Activated CD8-positive, alpha-beta T cell treated with anti-CD3 and anti-CD28 coated beads, Interleukin-2, amount 10 ng/mL, durations not matched to agents 7 days and 5 days (primary cell): ENCODE measurements around the gene RANBP10. TPM values are rescaled to one million over a fixed set of nuclear protein-coding genes. Genes with fewer than 3 reads are reported as not detected.

Source experiments
- ATAC-seq: fragments of 150-1000 bp; cut with Tn5 transposase; one replicate; pipeline ENCODE4 v1.10.0; 2021; ENCODE audit warnings: moderate library complexity
- CTCF ChIA-PET: fragments of 350-600 bp; sonication (Branson Sonifier 250); formaldehyde crosslinking; loops from one replicate; lab custom pipeline; 2021; ENCODE audit warnings: antibody characterized with exemption; lab: Charles Lee
- POLR2A ChIA-PET: fragments of 350-600 bp; sonication (Branson Sonifier 250); formaldehyde crosslinking; loops from one replicate; lab custom pipeline; 2021; ENCODE audit warnings: antibody characterized with exemption; lab: Charles Lee
- DNase-seq: peaks from one replicate; pipeline ENCODE4 v3.0.0-alpha.2; 2020
- H3K27ac Mint-ChIP-seq: one replicate; pipeline ENCODE4 v1.8.0; 2021; ENCODE audit warnings: mild to moderate bottlenecking, mixed read lengths
- H3K27me3 Mint-ChIP-seq: one replicate; pipeline ENCODE4 v1.8.0; 2021; ENCODE audit warnings: low read depth, mixed read lengths
- H3K36me3 Mint-ChIP-seq: one replicate; pipeline ENCODE4 v1.8.0; 2021; ENCODE audit warnings: low read depth, mixed read lengths
- H3K4me1 Mint-ChIP-seq: one replicate; pipeline ENCODE4 v1.8.0; 2021; ENCODE audit warnings: low read depth, mixed read lengths
- H3K4me3 Mint-ChIP-seq: one replicate; pipeline ENCODE4 v1.8.0; 2021; ENCODE audit warnings: mild to moderate bottlenecking, mixed read lengths
- H3K9me3 Mint-ChIP-seq: one replicate; pipeline ENCODE4 v1.8.0; 2022; ENCODE audit warnings: mixed read lengths; ENCODE audit not compliant: insufficient read depth
- total RNA-seq, 2 experiments: library from RNA; stranded (reverse); gene quantifications; one replicate each; pipeline ENCODE4 v1.2.3, GENCODE V29; 2021

Gene RANBP10
- total RNA-seq, 2 experiments from 2014 or later, result 25.9 to 30.5 TPM

DNA sequence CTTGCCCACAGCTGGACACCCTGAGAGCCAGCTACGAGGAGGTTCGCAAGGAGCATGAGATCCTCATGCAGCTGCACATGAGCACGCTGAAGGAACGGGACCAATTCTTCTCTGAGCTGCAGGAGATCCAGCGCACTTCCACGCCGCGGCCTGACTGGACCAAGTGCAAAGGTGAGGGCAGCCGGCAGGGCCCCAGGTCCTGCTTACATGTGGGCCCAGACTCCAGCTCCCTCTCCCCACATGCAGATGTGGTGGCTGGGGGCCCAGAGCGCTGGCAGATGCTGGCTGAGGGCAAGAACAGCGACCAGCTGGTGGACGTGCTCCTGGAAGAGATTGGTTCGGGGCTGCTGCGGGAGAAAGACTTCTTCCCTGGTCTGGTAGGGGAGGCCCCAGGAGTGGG lies 19.5 kb upstream of the RANBP10 start:
- no peak overlapping the region for H3K4me3 Mint-ChIP-seq
- no peaks in the 10 kb centered on the region for H3K9me3 Mint-ChIP-seq
- H3K27ac Mint-ChIP-seq, result no peak overlapping the region
- DNase-seq, result no peak
- POLR2A ChIA-PET, result no interaction called here
- H3K4me1 Mint-ChIP-seq, result no peaks in the 10 kb centered on the region
- ATAC-seq, result no peak
- H3K27me3 Mint-ChIP-seq, result no peaks in the 10 kb centered on the region
- no peaks in the 10 kb centered on the region for H3K36me3 Mint-ChIP-seq
- CTCF ChIA-PET, result interaction anchor here (0.9 to 2.5 kb wide), 2 partner anchors 10 to 305 kb away, joined by 3 to 14 read pairs; no protein-coding TSS in a partner anchor

DNA sequence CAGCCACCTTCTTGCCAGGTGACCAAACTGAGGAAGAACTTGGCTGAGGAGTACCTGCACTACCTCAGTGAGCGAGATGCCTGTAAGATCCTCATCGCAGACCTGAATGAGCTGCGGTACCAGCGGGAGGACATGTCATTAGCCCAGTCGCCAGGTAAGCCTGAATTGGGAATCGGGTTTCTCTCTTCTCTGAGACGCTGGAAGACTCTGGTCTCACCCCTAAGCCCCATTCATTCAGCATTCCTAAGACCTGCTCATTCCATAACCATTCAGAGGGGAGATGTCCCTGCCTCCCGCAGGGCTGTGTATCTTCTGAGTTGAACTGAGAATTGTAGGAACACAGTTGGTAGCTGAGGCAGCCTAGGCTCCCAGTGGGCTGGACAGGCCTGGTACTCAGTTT lies 18.8 kb upstream of the RANBP10 start:
- ATAC-seq (no peak), DNase-seq (no peak)
- H3K4me1 Mint-ChIP-seq, result no peaks in the 10 kb centered on the region
- no peak overlapping the region for H3K4me3 Mint-ChIP-seq
- CTCF ChIA-PET, result interaction anchor here (2.5 kb wide), 1 partner anchor 9 kb away, joined by 14 read pairs; no protein-coding TSS in a partner anchor
- H3K36me3 Mint-ChIP-seq, result no peaks in the 10 kb centered on the region
- no peaks in the 10 kb centered on the region for H3K9me3 Mint-ChIP-seq
- POLR2A ChIA-PET, result no interaction called here
- no peak overlapping the region for H3K27ac Mint-ChIP-seq
- no peaks in the 10 kb centered on the region for H3K27me3 Mint-ChIP-seq

DNA sequence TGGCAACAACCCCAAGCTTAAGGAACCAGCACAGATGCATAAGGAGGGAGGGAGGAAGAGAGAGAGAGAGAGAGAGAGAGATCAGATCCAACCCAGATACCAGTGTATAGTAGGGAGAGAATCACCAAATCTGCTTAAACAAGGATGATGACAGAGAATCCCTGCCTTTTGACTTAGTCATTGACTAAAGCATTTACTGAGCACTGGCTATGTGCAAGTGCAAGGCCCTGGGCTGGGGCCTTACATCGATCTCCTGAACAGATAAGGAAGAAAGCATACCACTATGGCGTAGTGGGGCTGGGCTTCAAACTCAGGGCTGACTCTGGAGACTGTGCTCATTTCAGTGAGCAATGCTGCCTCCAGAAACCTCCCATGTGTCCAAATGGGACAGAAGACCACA lies 16.2 kb upstream of the RANBP10 start:
- Mint-ChIP-seq H3K4me3 (no peak overlapping the region), H3K27ac (no peak overlapping the region)

DNA sequence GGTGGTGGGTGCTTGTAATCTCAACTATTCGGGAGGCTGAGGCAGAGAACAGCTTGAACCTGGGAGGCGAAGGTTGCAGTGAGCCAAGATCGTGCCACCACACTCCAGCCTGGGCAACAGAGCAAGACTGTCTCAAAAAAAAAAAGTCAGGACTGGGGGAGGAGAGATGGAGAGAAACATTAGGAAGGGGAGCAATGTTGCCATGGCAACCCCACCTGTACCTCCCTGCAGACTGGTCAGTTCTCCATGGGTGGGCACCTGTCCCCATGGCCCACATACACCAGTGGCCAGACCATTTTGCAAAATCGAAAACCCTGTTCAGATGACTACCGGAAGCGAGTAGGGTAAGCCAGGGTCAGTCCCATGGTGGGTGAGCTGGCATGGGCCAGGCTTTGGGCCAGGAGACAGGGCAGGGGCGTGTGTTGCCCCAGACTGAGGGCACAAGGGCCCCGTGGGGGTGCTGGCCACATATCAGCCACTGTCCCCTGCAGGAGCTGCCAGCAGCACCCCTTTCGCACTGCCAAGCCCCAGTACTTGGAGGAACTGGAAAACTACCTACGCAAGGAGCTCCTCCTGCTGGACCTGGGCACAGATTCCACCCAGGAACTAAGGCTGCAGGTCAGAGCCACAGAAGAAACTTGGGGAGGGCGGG lies 14.4 kb upstream of the RANBP10 start:
- H3K27me3 Mint-ChIP-seq, result no peaks in the 10 kb centered on the region
- ChIA-PET CTCF (interaction anchor here (0.7 to 1.2 kb wide), 2 partner anchors 12 to 505 kb away, joined by 3 read pairs; no protein-coding TSS in a partner anchor), POLR2A (no interaction called here)
- no peak overlapping the region for H3K27ac Mint-ChIP-seq
- ATAC-seq (no peak), DNase-seq (no peak)
- H3K9me3 Mint-ChIP-seq, result no peaks in the 10 kb centered on the region
- peaks cover 7% of the 10 kb centered on the region for H3K4me1 Mint-ChIP-seq
- H3K4me3 Mint-ChIP-seq, result no peak overlapping the region
- no peaks in the 10 kb centered on the region for H3K36me3 Mint-ChIP-seq

More for the DNA sequence above, 16.2 kb upstream of the RANBP10 start:
- DNase-seq (no peak), ATAC-seq (no peak)
- Mint-ChIP-seq H3K27me3 (no peaks in the 10 kb centered on the region), H3K9me3 (no peaks in the 10 kb centered on the region), H3K36me3 (no peaks in the 10 kb centered on the region), H3K4me1 (no peaks in the 10 kb centered on the region)
- ChIA-PET POLR2A (no interaction called here), CTCF (no interaction called here)

DNA sequence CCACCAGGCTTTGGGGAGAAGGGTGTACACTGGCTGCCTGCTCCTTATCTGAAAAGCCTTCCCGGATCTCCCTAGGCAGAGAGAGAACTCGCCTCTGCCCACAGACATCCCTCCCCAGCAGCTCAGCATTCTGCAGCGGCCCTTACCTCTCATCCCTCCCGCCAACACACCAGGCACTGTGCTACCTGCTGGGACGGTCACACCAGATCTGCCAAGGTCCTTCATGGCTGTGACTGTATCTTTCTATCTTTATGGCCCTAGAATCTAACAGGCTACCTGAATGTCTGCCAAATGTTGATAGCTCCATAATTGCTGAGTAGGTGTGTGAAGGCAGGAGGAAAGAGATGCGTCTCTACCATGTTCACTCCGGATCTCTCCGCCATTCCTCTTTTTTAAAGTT lies 8.2 kb upstream of the RANBP10 start:
- no peak overlapping the region for H3K4me3 Mint-ChIP-seq
- H3K9me3 Mint-ChIP-seq, result no peaks in the 10 kb centered on the region
- ChIA-PET CTCF (interaction anchor here (2.7 to 3.5 kb wide), 6 partner anchors 7 to 226 kb away, joined by 18 to 47 read pairs (median 30); partner anchors contain the start of genes RANBP10 and TSNAXIP1), POLR2A (no interaction called here)
- no peaks in the 10 kb centered on the region for H3K36me3 Mint-ChIP-seq
- peaks cover 5% of the 10 kb centered on the region for H3K27me3 Mint-ChIP-seq
- DNase-seq, result no peak
- no peak for ATAC-seq
- no peak overlapping the region for H3K27ac Mint-ChIP-seq
- H3K4me1 Mint-ChIP-seq, result peaks cover 7% of the 10 kb centered on the region

DNA sequence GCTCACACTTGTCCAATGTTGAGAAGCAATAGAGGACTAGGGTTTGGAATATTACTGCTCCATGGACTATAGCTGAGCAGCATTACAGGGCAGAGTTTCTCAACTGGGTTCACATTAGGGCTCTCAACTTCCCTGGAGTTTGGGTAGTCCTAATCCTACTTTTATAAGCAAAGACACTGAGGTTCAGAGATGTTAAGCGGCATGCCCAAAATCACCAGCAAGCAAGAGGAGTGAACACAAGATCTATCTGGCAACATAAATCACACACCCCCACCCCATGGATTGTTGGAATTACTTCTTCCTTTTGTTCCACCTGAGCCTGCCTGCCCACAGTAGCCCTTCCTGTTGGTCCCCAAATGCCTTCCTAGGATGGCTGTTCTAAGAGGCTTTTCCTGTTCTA lies 5.5 kb upstream of the RANBP10 start:
- H3K36me3 Mint-ChIP-seq, result no peaks in the 10 kb centered on the region
- H3K4me1 Mint-ChIP-seq, result peaks cover 10% of the 10 kb centered on the region
- peaks cover 5% of the 10 kb centered on the region for H3K27me3 Mint-ChIP-seq
- no peak overlapping the region for H3K27ac Mint-ChIP-seq
- H3K9me3 Mint-ChIP-seq, result no peaks in the 10 kb centered on the region
- ChIA-PET CTCF (no interaction called here), POLR2A (no interaction called here)
- no peak for ATAC-seq
- DNase-seq, result no peak
- H3K4me3 Mint-ChIP-seq, result no peak overlapping the region

DNA sequence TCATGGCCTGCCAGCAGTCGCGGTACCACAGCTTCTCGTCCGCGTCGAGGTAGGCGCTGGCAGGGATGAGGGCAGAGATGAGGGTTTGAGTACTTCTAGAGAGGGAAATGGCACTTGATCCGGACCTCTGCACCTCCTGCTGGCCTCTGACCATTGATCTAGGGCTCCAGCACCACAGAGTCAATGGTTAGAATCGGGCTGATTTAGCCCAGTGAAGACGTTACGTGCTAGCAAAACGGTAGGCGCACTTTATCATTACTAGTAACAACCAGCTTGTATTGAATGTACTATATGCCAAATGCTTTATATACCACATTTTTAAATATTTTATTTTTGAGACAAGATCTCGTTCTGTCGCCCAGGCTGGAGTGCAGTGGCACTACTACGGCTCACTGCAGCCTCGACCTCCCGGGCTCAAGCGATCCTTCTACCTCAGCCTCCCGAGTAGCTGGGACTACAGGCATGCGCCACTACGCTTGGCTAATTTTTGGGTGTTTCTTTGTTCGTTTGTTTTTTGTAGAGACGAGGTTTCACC lies 855 bp upstream of the RANBP10 start:
- DNase-seq, result no peak
- Mint-ChIP-seq H3K27ac (peak overlapping the region; percentile 90), H3K27me3 (peaks cover 5% of the 10 kb centered on the region), H3K4me1 (peaks cover 34% of the 10 kb centered on the region), H3K4me3 (peak overlapping the region; percentile 94), H3K36me3 (peaks cover 29% of the 10 kb centered on the region), H3K9me3 (no peaks in the 10 kb centered on the region)
- CTCF ChIA-PET, result interaction anchor here (0.9 to 3.0 kb wide), 8 partner anchors 9 to 326 kb away, joined by 3 to 47 read pairs (median 4); partner anchors contain the start of genes ATP6V0D1, C16orf86, GFOD2 and PSKH1
- POLR2A ChIA-PET, result interaction anchor here (0.6 to 1.5 kb wide), 9 partner anchors 10 to 192 kb away, joined by 3 to 7 read pairs (median 4); partner anchors contain the start of genes DPEP2, GFOD2 and NUTF2
- no peak for ATAC-seq

DNA sequence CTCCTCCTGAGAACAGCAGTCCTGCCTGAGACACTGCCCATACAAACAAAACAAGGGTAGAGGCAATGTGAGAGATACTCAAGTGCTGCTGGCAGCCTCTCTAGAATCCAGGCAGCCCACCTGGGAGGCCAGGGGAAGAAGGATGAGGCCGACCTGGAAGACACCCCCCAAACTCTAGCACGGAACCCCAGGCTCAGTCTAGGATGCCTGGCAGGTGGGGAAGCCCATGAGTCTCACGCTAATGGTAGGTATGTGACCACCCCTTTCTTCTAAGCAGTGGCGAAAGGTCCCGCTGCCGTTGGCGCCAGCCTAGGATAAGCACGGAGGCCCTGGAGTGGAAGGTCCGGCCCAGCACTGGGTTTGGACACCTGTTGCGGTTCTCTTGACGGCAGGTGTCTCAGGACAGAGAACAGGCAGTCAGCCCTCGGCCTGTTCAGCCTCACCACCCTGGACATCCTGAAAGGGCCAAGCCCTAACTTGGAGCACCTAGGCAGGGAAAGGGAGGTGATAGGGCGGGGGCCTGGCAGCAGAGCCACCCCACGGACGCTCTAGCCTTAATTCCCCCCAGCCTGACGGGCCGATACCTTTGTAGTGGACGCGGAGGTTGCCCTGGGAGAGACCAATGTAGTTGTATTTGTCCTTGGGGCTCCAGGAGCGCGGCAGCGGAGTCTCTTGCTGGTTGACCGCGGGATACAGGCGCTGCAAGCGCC lies 487 bp downstream of the RANBP10 start:
- CTCF ChIA-PET, result interaction anchor here (0.8 to 6.1 kb wide), 11 partner anchors 10 to 325 kb away, joined by 3 to 47 read pairs (median 3); partner anchors contain the start of genes ATP6V0D1, C16orf86 and GFOD2
- ATAC-seq, result no peak
- Mint-ChIP-seq H3K9me3 (no peaks in the 10 kb centered on the region), H3K36me3 (peaks cover 41% of the 10 kb centered on the region), H3K4me3 (peak overlapping the region; percentile 94), H3K27ac (peak overlapping the region; percentile 90), H3K27me3 (no peaks in the 10 kb centered on the region), H3K4me1 (peaks cover 47% of the 10 kb centered on the region)
- POLR2A ChIA-PET, result interaction anchor here (0.7 to 1.5 kb wide), 10 partner anchors 9 to 193 kb away, joined by 3 to 7 read pairs (median 4); partner anchors contain the start of genes DPEP2, EDC4, GFOD2 and NUTF2
- DNase-seq, result no peak

DNA sequence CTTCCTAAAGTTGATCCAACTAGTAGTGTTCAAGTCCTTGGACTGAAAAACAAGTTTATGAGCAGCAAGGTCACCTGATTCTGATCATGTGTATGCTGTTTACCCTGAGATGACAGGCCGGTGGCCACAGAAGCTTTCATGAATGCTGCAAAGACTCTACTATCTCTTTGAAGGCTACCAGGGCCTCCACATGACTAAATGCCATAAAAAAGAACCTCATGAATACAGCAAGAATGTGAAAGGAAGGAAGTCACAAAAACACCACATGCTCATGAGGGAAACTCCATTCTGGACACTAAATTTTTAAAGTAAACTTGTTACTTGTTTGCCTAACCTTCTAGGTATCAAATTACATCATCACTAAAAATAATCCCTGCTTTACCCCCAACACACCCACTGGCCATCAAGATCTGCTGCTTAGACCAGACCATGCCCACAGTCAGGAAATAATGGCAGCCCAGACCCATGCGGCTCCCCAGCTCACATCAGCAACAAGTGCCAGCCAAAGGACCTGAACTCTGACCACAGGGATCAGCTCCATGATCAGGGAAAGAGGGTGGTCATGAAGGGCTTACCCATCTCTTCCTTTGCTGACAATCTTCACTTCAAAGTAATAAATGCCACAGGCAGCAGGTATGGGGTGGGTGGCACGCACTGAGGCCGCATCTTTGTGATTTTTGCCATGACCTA lies 1.4 kb downstream of the RANBP10 start:
- no peaks in the 10 kb centered on the region for H3K9me3 Mint-ChIP-seq
- POLR2A ChIA-PET, result interaction anchor here (1.0 kb wide), 1 partner anchor 145 kb away, joined by 3 read pairs; the partner anchor contains the start of gene ACD
- peaks cover 50% of the 10 kb centered on the region for H3K36me3 Mint-ChIP-seq
- H3K4me1 Mint-ChIP-seq, result peaks cover 56% of the 10 kb centered on the region
- H3K27ac Mint-ChIP-seq, result peak overlapping the region; percentile 90
- H3K27me3 Mint-ChIP-seq, result no peaks in the 10 kb centered on the region
- H3K4me3 Mint-ChIP-seq, result peak overlapping the region; percentile 94
- DNase-seq (no peak), ATAC-seq (no peak)
- CTCF ChIA-PET, result interaction anchor here (6.1 kb wide), 1 partner anchor 11 kb away, joined by 43 read pairs; no protein-coding TSS in a partner anchor

DNA sequence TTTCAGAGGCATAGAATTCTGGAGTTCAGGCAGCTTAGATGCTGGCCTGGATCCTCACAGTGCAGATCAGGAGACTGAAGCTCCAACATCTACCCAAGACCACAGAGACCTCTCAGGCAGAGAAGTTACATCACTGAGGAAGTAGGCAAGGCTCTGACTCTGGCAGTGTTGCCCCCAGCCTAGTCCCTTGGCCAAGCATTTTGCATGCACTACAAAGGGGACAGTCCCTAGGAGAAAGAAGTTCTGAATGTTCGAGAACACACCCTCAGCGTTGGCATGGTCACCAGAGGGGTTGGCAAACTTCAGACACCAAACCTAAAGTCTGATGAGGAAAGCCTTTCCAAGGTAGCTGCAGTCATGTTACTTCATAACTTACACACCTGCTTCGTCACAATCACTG lies 2.5 kb downstream of the RANBP10 start:
- Mint-ChIP-seq H3K27me3 (no peaks in the 10 kb centered on the region), H3K4me3 (no peak overlapping the region)
- no peak for DNase-seq

DNA sequence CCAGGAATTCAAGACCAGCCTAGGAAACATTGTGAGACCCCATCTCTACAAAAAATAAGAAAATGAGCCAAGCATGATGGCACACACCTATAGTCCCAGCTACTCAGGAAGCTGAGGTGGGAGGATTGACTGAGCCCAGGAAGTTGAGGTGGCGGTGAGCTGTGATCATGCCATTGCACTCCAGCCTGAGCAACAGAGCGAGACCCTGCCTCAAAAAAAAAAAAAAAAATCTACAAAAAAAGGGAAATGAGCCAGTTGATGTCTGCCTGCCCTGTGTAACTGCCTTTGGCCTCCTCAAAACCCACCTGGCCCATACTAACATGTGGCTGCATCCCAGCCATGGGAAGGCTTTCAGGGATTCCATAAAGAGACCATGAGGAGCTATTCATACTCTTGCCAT lies 4.5 kb downstream of the RANBP10 start:
- DNase-seq (peak; percentile 61), ATAC-seq (no peak)
- H3K4me3 Mint-ChIP-seq, result peak overlapping the region; percentile 48
- peak overlapping the region; percentile 84 for H3K27ac Mint-ChIP-seq
- H3K36me3 Mint-ChIP-seq, result peaks cover 66% of the 10 kb centered on the region
- POLR2A ChIA-PET, result interaction anchor here (0.8 to 1.5 kb wide), 3 partner anchors 13 to 83 kb away, joined by 3 to 8 read pairs (median 4); partner anchors contain the start of gene GFOD2
- CTCF ChIA-PET, result interaction anchor here (0.6 to 6.1 kb wide), 7 partner anchors 9 to 316 kb away, joined by 3 to 43 read pairs (median 4); no protein-coding TSS in a partner anchor
- H3K27me3 Mint-ChIP-seq, result no peaks in the 10 kb centered on the region
- no peaks in the 10 kb centered on the region for H3K9me3 Mint-ChIP-seq
- peaks cover 59% of the 10 kb centered on the region for H3K4me1 Mint-ChIP-seq

More for the DNA sequence above, 2.5 kb downstream of the RANBP10 start:
- Mint-ChIP-seq H3K4me1 (peaks cover 59% of the 10 kb centered on the region), H3K27ac (peak overlapping the region; percentile 67), H3K9me3 (no peaks in the 10 kb centered on the region), H3K36me3 (peaks cover 55% of the 10 kb centered on the region)
- ChIA-PET CTCF (interaction anchor here (1.3 to 6.1 kb wide), 2 partner anchors 12 to 322 kb away, joined by 3 to 43 read pairs; no protein-coding TSS in a partner anchor), POLR2A (interaction anchor here (1.2 kb wide), 1 partner anchor 85 kb away, joined by 3 read pairs; the partner anchor contains the start of gene GFOD2)
- ATAC-seq, result no peak
